ENCODE results near the gene OSR1.
"Not testable (repeated sequence)": the region's sequence is repeated elsewhere in the genome, so short reads cannot be mapped to it uniquely, and the experiment has no call there.

The OSR1 gene

DNA sequence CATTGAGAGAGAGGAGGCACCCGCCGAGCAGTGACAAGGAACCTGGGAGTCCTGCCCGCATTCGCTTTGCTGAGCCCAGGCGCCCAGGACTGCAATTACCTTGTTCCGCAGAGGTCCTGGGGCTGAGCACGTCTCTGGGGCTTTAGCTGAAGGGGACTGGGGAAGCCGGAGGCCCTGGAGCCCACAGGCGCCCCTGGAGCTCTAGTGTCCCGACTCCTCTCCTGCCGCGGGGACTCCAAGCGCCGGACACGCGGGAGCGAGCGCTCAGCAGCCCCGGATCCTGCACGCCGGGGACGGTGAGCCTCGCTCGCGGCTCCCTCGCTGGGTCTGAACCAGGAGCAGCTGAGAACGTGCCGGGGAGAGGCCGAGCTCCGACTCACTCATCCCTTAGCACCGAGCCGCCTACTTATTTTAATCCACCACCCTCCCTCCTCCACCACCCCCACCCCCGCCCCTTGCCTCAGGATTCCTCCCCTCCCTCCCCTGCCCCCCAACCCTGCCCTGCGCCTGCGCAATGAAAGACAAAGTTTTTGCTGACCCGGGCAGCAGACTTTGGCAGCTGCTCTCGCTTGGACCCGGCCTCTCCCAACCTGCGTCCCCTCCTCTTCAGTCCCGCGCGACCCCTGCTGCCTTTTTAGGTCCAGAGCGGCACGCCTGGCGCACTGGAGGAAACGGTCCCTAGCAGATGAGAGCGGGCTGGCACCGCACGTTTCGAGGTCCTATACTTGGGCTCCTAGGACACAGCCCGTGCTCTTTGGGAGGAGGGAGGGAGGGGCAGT lies at the start of gene OSR1:
Gene OSR1 (minus strand): TSS at position 382 of the 779 bp plus-strand sequence. CDS start 4,818 bp downstream, outside the sequence.
- no peak for DNase-seq (ENCODE audit: low read depth)

DNA sequence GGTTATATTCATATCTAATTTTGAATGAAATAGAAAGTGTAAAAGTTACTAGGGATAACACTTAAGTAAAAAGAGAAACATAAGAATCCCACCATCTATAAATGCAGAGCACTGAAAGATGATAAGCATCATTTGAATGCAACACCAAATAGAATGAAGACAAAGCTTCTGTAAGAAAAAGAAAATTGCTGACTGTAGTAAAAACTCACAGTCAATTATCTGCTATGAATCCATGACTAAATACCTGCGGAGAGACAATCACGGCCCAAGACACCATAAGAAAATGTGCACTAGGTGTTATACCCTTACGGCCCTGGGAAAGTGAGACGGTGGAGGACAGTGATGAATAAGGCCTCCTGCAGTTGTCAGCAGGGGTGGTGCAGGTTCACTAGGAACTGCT lies 45.4 kb upstream of the OSR1 start:
- DNase-seq (ENCODE audit: low read depth), result no peak

DNA sequence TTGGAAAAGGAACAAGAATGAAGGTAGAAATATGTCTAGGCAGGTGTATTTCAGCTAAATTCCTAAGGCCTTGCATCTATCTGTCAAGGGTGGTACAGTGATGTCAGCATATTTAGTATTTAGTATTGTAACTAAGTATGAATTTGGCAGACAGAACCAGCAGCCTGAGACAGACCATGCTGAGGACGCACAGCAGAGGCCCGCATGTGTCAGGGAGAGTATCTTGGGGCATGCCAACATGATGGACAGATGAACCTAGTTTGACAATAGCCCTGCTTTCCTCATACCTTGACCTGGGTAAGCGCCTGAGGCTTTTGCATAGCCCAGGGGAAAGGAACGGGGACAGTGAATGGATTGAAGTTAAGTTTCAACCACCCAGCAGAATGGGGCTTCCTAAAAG lies 33.8 kb upstream of the OSR1 start:
- DNase-seq (ENCODE audit: low read depth), result no peak

GRCh38 chr2:19389469-19389868 lies 31.0 kb upstream of the OSR1 start:
- not testable (repeated sequence) for DNase-seq (ENCODE audit: low read depth)

GRCh38 chr2:19380532-19380931 lies 22.1 kb upstream of the OSR1 start:
- no peak for DNase-seq (ENCODE audit: low read depth)

GRCh38 chr2:19378939-19379338 lies 20.5 kb upstream of the OSR1 start:
- DNase-seq (ENCODE audit: low read depth), result no peak

- DNase-seq (ENCODE audit: low read depth), result no peak
Measured at GRCh38 chr2:19377717-19378116, 19.3 kb upstream of the OSR1 start.

- DNase-seq (ENCODE audit: low read depth), result no peak
Measured at GRCh38 chr2:19373352-19373751, 14.9 kb upstream of the OSR1 start.

- DNase-seq (ENCODE audit: low read depth), result no peak
Measured at GRCh38 chr2:19371996-19372582, 13.7 kb upstream of the OSR1 start.

DNA sequence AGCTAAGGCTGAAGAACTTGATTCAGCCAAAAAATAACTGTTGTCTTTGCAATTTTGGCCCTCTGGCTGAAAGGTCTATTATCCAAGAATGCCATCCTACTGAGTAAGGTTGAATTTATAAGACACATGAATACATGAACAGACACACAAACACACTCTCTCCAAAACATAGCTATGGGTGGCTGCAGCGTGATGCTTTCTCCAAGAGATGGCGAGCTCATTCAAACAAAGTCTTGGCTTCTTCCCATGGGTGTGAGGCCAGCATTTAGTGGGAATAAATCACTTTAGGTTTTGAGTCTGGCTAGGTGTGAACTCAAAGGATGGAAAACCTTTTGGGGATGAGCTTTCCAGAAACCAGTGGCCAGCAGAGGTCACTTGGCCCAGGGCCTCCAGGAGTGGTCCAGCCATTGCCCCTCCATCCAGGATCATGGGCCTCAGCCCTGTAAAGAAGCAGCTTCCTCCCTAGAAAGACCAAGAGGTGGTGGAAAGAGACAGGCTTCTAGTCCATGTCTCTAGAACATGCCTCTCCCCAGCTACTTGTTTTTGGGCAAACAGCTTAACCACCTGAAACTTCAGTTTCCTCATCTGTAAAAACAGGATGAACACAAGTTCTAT lies 11.0 kb upstream of the OSR1 start:
- DNase-seq (ENCODE audit: low read depth), result no peak

DNA sequence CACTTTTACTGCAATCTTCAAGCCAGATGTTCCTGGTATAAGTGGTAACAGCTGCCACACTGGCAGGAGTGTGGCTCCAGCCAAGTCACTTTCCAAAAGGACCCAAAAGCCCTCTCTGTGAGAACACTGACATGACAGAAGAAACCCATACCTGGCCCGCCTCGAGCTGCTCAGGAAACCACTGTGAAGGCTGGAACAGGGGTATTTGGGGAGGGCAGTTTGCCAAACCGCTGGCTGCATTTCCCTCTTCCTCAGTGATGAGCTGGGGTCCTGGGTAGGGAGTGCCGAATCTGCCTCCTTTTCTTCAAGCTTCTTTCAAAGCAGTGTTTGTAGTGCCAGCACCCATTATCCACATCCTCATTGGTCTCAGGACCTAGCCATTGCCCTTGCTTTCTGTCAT lies 10.3 kb upstream of the OSR1 start:
- no peak for DNase-seq (ENCODE audit: low read depth)

DNA sequence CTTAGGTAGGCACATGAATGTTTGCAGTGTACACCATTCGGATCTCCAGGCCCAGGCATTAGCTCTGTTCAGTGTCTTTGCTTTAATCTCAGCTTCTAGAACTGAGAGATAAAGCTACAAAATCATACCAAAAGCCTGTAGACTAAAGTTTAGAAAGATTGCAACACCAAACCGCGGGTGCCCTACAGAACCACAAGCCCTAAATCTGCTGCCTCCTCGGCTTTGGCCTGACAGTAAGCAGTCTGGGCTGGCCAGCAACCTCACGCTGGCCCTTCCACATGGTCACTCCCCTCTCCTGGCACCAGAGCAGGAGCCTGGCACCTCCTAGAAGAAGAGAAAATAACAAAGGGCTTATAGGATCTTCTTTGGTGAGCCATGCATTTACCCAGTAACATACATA lies 8.9 kb upstream of the OSR1 start:
- no peak for DNase-seq (ENCODE audit: low read depth)

- no peak for DNase-seq (ENCODE audit: low read depth)
Measured at GRCh38 chr2:19365126-19365525, 6.7 kb upstream of the OSR1 start.

- no peak for DNase-seq (ENCODE audit: low read depth)
Measured at GRCh38 chr2:19364014-19364413, 5.6 kb upstream of the OSR1 start.

- DNase-seq (ENCODE audit: low read depth), result no peak
Measured at GRCh38 chr2:19363474-19363778, 5.0 kb upstream of the OSR1 start.

DNA sequence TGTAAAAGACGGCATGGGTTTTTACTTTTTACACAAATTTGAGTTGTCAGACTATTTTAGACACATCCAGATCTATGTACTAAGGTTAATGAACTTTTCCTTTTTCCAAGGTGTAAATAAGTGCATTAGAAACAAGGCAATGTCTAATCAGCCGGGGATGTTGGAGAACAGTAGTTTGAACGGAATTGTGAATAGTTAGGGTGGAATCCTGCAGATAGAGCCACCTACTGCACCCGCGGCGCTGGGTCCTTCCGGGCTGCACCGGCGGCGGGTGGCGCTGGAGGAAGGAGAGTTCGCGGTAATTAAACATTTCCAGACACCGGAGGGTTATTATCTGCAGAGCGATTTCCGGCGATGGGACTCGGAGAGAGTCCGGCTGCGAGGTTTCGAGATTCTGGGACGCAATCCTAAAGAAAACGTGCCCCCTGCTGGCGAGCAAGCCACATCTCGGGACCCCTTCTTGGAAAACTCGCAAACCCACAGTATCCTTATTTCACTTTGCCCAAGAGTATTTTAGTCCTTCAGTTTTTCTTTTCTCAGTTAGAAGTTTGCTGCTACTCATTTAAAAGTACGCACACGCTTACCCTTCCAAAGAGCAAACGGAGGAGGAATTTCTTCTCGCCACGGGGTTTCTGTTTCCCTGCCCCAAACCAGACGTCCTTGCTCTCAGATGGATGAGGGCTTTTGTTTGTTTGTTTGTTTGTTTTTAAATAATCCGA lies 4.5 kb upstream of the OSR1 start:
- peak; percentile 65 for DNase-seq (ENCODE audit: low read depth)

GRCh38 chr2:19362094-19362754 lies 3.8 kb upstream of the OSR1 start:
- DNase-seq (ENCODE audit: low read depth), result no peak

GRCh38 chr2:19361325-19361990 lies 3.0 kb upstream of the OSR1 start:
- DNase-seq (ENCODE audit: low read depth), result no peak

GRCh38 chr2:19360966-19361321 lies 2.5 kb upstream of the OSR1 start:
- no peak for DNase-seq (ENCODE audit: low read depth)

DNA sequence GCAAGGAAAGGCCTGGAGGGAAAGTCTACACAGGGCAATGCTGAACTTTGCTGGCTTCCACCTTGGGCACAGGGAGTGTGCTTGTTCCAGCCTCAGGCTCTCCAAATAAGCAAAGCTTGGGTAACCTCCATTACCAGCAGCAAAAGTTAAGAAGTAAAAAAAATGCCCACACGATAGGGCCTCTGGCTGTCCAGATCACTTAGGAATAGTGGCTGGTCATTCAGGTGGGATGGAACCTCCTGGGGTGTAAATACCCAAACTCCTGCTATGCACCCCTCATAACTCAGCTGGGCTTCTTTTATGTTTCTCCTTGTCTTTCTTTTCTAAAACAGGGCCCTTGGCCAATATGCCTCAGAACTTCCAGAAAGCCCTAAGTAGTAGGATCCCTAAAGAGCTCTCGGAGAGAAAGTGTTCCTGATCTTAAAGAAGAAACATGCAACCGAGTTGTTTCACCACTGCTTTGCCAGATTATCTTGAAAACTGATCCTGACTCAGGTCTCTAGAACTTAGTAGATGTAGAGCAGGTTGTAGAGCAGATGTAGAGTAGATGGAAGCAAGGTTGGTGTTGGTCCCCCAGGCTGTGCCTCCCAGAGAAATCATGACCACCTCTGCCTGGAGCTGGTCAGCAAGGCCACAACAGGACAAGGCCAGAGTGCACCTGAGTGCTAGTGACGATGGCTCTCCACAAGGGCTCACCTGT lies 2.0 kb upstream of the OSR1 start:
- DNase-seq (ENCODE audit: low read depth), result no peak

- DNase-seq (ENCODE audit: low read depth), result no peak
Measured at GRCh38 chr2:19359456-19359855, 1.0 kb upstream of the OSR1 start.

DNA sequence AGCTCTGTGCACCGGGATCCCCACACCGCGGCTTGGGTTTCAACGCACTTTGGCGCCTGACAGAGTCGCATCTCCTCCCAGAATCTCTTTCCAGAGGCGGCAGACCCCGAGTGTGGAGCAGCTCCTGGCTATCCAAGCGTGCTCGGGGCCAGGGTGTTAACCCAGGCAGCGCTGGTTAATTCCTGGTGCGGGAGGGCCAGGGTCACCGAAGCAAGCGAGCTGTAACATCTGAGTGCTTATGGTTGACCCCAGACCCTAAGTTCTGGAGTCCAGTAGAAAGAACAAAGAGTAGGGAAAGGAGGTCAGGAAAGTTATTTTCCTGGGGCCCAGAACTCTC lies 566 bp upstream of the OSR1 start:
- DNase-seq (ENCODE audit: low read depth), result no peak

All from non-pigmented ciliary epithelial cell (primary cell).